Muscle layer of duodenum (tissue), 2 donors: ENCODE measurements around the gene SRSF8.
A peak's percentile ranks its signal among the peaks of the same experiment; 100 is the strongest.
"Not testable (repeated sequence)": the region's sequence is repeated elsewhere in the genome, so short reads cannot be mapped to it uniquely, and the experiment has no call there.

ENCODE experiments used
- H3K27ac ChIP-seq: one replicate; pipeline ENCODE4 v1.7.0; 2013; ENCODE audit warnings: mild to moderate bottlenecking, low read length
- H3K27me3 ChIP-seq: one replicate; pipeline ENCODE4 v1.7.0; 2013; ENCODE audit warnings: low read depth, mild to moderate bottlenecking, control low read depth, low read length
- H3K36me3 ChIP-seq, 2 donors: one replicate each; pipeline ENCODE4 v1.7.0; 2013; ENCODE audit warnings: low read length in 2 of 2, control low read depth in 1 of 2, mild to moderate bottlenecking in 1 of 2; ENCODE audit not compliant: insufficient read depth in 2 of 2, control insufficient read depth in 1 of 2
- H3K4me1 ChIP-seq, 2 donors: one replicate each; pipeline ENCODE4 v1.7.0; 2013; ENCODE audit warnings: low read length in 2 of 2, mild to moderate bottlenecking in 2 of 2, control low read depth in 1 of 2, moderate library complexity in 1 of 2; ENCODE audit not compliant: insufficient read depth in 2 of 2, control insufficient read depth in 1 of 2
- H3K4me3 ChIP-seq, 2 donors: one replicate each; pipeline ENCODE4 v1.7.0; 2013; ENCODE audit warnings: low read length in 2 of 2, low read depth in 1 of 2, mild to moderate bottlenecking in 1 of 2
- H3K9me3 ChIP-seq, 2 donors: one replicate each; pipeline ENCODE4 v1.7.0; 2013; ENCODE audit warnings: low read length in 2 of 2, control low read depth in 1 of 2, mild to moderate bottlenecking in 1 of 2; ENCODE audit not compliant: control insufficient read depth in 1 of 2
- donor health status: healthy.

SRSF8 gene

GRCh38 chr11:95049122-95049521, 17.6 kb upstream of the SRSF8 start, which contains the start of gene KDM4F:
Gene KDM4F, plus strand, starts transcription at chr11:95049422.
- not testable (repeated sequence) for H3K4me1 ChIP-seq, H3K27me3 ChIP-seq, H3K27ac ChIP-seq, H3K4me3 ChIP-seq, H3K36me3 ChIP-seq, H3K9me3 ChIP-seq

GRCh38 chr11:95050595-95051202, 16.0 kb upstream of the SRSF8 start:
- H3K9me3 ChIP-seq, result no peaks in the 10 kb centered on the region
- H3K36me3 ChIP-seq, result no peaks in the 10 kb centered on the region
- H3K4me3 ChIP-seq, result no peak overlapping the region
- H3K27ac ChIP-seq, result no peak overlapping the region
- no peaks in the 10 kb centered on the region for H3K4me1 ChIP-seq
- H3K27me3 ChIP-seq, result no peaks in the 10 kb centered on the region

DNA sequence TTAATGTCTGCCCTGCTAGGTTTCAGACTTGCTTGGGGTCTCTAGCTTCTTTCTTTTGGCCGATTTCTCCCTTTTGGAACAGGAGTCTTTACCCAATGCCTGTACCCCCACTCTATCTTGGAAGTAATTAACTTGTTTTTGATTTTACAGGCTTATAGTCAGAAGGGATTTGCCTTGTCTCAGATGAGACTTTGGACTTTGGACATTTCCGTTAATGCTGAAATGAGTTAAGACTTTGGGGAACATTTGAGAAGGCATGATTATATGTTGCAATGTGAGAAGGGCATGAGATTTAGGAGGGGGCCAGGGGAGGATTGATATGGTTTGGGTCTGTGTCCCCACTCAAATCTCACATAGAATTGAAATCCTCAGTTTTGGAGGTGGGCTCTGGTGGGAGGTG, 12.4 kb upstream of the SRSF8 start:
- no peaks in the 10 kb centered on the region for H3K27me3 ChIP-seq
- no peaks in the 10 kb centered on the region for H3K9me3 ChIP-seq
- no peaks in the 10 kb centered on the region for H3K36me3 ChIP-seq
- no peak overlapping the region for H3K4me3 ChIP-seq
- H3K4me1 ChIP-seq, result no peaks in the 10 kb centered on the region
- H3K27ac ChIP-seq, result no peak overlapping the region

GRCh38 chr11:95055283-95055897, 11.3 kb upstream of the SRSF8 start:
- Histone ChIP-seq H3K27me3 (no peaks in the 10 kb centered on the region), H3K4me3 (no peak overlapping the region), H3K36me3 (no peaks in the 10 kb centered on the region), H3K27ac (no peak overlapping the region), H3K4me1 (no peaks in the 10 kb centered on the region), H3K9me3 (no peaks in the 10 kb centered on the region)

- Histone ChIP-seq H3K27ac (no peak overlapping the region), H3K4me3 (no peak overlapping the region), H3K36me3 (no peaks in the 10 kb centered on the region), H3K9me3 (no peaks in the 10 kb centered on the region), H3K4me1 (no peaks in the 10 kb centered on the region), H3K27me3 (no peaks in the 10 kb centered on the region)
Measured at GRCh38 chr11:95057959-95058358, 8.8 kb upstream of the SRSF8 start.

- H3K27ac ChIP-seq, result no peak overlapping the region
- no peaks in the 10 kb centered on the region for H3K36me3 ChIP-seq
- H3K4me1 ChIP-seq, result no peaks in the 10 kb centered on the region
- no peaks in the 10 kb centered on the region for H3K9me3 ChIP-seq
- H3K27me3 ChIP-seq, result no peaks in the 10 kb centered on the region
- H3K4me3 ChIP-seq, result no peak overlapping the region
Measured at GRCh38 chr11:95058621-95059020, 8.1 kb upstream of the SRSF8 start.

- Histone ChIP-seq H3K4me1 (no peaks in the 10 kb centered on the region), H3K27ac (no peak overlapping the region)
Measured at GRCh38 chr11:95059046-95059445, 7.7 kb upstream of the SRSF8 start.

DNA sequence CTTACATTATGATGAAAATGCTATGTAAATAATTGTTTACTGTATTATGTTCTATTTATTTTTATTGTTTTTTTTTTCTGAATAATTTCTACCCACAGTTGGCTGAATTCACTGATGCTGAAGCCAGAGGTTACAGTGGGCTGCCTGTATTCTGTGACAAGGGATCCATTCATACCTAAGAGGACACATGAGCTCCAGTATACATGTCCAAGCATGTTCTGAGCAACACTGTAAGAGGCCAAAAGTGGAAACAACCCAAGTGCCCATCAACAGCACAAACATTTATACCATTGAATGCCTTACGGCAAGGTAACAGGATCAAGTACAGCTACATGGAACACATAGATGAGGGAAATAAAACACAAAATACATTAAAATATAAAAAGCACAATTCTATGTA, 1.4 kb upstream of the SRSF8 start:
- H3K4me3 ChIP-seq, result no peak overlapping the region
- H3K9me3 ChIP-seq, result no peaks in the 10 kb centered on the region
- H3K4me1 ChIP-seq, result peaks cover 10 to 18% of the 10 kb centered on the region in 2 donors
- H3K27ac ChIP-seq, result no peak overlapping the region
- no peaks in the 10 kb centered on the region for H3K36me3 ChIP-seq
- H3K27me3 ChIP-seq, result no peaks in the 10 kb centered on the region

More at GRCh38 chr11:95059046-95059445, 7.7 kb upstream of the SRSF8 start:
- Histone ChIP-seq H3K4me3 (no peak overlapping the region), H3K9me3 (no peaks in the 10 kb centered on the region), H3K36me3 (no peaks in the 10 kb centered on the region), H3K27me3 (no peaks in the 10 kb centered on the region)

DNA sequence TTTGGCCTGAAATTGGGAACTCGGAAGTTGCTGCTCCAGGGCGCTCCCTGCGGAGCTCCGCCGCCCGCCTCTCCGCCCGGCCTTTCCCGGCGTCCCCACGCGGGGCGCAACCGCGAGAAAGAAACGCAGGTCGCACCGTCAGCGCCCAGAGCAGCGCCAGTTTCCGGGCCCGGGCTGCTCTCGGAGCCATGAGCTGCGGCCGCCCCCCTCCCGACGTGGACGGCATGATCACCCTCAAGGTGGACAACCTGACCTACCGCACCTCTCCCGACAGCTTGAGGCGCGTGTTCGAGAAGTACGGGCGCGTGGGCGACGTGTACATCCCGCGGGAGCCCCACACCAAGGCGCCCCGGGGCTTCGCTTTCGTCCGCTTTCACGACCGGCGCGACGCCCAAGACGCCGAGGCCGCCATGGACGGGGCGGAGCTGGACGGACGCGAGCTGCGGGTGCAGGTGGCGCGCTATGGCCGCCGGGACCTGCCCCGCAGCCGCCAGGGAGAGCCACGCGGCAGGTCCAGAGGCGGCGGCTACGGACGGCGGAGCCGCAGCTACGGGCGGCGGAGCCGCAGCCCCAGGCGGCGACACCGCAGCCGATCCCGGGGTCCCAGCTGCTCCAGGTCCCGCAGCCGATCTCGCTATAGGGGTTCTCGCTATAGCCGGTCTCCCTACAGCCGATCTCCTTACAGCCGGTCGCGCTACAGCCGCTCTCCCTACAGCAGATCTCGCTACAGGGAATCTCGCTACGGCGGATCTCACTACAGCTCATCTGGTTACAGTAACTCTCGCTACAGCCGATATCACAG, 521 bp downstream of the SRSF8 start:
- Histone ChIP-seq H3K36me3 (no peaks in the 10 kb centered on the region), H3K9me3 (no peaks in the 10 kb centered on the region), H3K27me3 (no peaks in the 10 kb centered on the region), H3K4me1 (peaks cover 10 to 18% of the 10 kb centered on the region in 2 donors), H3K4me3 (peak overlapping the region; percentile 85 to 99), H3K27ac (peak overlapping the region; percentile 99)

DNA sequence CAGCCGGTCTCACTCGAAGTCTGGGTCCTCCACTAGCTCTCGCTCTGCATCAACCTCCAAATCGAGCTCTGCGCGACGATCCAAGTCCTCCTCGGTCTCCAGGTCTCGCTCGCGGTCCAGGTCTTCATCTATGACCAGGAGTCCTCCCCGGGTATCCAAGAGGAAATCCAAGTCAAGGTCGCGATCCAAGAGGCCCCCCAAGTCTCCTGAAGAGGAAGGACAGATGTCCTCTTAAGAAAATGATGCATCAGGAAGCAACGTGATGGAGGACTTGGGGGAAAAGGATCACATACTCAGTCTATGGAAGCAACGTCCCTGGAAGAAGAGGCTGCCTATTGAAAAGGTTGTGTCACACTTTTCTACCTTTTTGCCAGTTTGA, 1.1 kb downstream of the SRSF8 start:
- H3K4me3 ChIP-seq, result peak overlapping the region; percentile 85 to 99
- H3K9me3 ChIP-seq, result no peaks in the 10 kb centered on the region
- H3K36me3 ChIP-seq, result no peaks in the 10 kb centered on the region
- H3K4me1 ChIP-seq, result peaks cover 10 to 18% of the 10 kb centered on the region in 2 donors
- H3K27ac ChIP-seq, result peak overlapping the region; percentile 99
- H3K27me3 ChIP-seq, result no peaks in the 10 kb centered on the region

DNA sequence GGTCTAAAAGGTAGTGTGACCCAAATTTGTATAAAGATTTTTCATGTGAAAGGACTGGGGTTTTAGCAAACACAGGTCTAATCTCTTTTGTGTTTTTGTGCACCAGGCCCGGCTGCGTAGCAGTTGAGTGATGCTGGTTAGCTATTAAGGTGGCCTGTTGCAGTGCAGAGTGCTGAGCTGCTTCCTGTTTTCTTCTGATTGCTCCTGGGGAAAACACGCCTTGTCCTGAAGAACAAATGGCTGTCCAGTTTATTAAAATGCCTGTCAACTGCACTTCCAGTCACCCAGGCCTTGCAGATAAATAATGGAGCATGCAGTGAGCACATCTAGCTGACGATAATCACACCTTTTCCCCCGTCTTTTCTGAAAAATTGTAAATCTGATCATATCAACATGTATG, 1.8 kb downstream of the SRSF8 start:
- Histone ChIP-seq H3K27ac (peak overlapping the region; percentile 99), H3K36me3 (no peaks in the 10 kb centered on the region), H3K27me3 (no peaks in the 10 kb centered on the region), H3K4me3 (peak overlapping the region; percentile 85 to 99), H3K9me3 (no peaks in the 10 kb centered on the region), H3K4me1 (peaks cover 10 to 18% of the 10 kb centered on the region in 2 donors)
